ENCODE results near the gene TBC1D19.
"Not testable (repeated sequence)": the region's sequence is repeated elsewhere in the genome, so short reads cannot be mapped to it uniquely, and the experiment has no call there.

The TBC1D19 gene

GRCh38 chr4:26594778-26595177, 10.9 kb downstream of the TBC1D19 start:
- no peak for DNase-seq (ENCODE audit: low read depth in 2 of 3, low spot score in 2 of 3)

DNA sequence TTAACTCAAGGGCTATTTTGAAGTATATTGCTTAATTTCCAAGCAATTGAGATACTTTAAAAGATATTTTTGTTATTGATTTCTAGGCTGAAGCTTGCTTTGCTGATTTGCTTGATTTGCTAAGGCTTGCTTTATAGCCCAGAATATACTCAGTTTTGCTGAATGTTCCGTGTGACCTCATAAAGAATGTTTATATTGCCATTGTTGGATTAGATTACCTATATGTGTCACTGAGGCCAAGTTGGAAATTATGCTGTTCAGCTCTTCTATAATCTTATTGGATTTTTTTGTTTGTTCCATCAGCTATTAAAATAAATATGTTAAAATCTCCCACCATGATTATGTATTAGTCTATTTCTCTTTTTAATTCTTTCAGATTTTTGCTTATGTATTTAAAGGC, 13.0 kb downstream of the TBC1D19 start:
- DNase-seq (ENCODE audit: low read depth in 2 of 3, low spot score in 2 of 3) = no peak

DNA sequence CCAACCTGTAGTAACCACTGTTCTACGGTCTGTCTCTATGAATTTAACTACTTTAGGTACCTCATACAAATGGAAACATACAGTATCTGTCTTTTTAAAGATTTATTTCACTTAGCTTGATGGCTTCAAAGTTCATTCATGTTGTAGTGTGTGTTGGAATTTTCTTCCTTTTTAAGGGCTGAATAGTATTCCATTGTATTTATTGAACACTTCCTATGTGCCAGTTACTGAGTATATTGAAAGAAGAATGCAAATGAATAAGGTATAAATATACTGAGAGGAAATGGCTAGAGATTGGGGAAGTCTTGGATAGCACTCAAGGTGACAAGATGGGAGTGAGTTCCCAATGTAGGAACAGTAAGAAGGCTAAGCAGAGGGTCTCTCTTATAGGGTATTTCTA, 17.3 kb downstream of the TBC1D19 start:
- no peak for DNase-seq (ENCODE audit: low read depth in 2 of 3, low spot score in 2 of 3)

DNA sequence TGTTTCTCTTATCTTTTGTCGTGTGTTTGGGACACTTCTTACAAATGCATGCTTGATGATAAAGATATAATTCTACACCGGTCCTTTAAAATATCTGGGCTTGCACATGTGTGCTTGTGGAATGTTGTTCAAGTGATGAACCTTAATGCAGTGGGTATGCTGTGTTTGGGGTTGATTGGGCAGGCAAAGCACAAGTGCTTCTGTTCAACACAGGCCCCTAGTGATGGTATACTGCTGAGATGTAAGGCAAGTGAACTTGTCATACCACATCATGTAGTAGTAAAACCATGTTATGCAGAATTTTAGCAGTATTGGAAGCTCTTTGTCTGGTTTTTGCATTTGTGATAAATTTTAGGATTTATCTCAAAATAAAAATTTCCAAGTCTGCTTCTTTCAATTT, 23.9 kb downstream of the TBC1D19 start:
- no peak for DNase-seq (ENCODE audit: low read depth in 2 of 3, low spot score in 2 of 3)

GRCh38 chr4:26609391-26609790, 25.5 kb downstream of the TBC1D19 start:
- no peak for DNase-seq (ENCODE audit: low read depth in 2 of 3, low spot score in 2 of 3)

DNA sequence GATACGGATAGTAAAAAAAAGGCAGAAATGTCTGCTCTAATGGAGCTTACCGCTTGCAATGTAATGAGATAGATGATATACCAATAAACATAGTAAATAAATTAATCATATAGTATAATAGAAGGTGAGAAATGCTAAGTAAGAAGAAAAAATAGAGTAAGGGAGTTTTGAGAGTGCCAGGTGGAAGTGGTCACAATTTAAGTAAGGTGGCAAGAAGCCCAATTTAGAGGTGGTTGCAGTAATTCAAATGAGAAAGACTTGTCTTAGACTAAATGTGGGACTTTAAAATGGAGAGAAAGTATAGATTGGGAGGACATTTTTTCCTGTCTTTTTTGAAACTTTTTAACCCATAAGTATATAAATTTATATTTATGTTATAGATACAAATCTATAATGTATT, 26.0 kb downstream of the TBC1D19 start:
- no peak for DNase-seq (ENCODE audit: low read depth in 2 of 3, low spot score in 2 of 3)

DNA sequence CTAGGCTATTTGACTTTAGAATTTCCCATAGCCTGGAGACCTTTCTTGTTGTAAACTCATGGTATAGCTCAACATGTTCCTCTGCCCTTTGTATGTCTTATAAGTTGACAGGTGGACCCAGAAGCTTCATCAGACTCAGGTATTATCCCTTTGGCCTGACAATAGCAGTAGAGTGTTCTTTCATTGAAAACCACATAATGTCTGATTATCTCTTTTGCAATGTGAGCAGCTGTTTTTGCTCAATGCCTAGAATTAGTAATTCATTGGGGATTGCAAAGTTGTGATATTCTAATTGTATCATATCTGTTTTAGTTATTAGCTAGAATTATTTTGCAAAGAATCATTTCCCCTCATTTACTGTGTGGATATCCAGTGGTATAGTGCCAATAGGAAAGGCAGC, 27.5 kb downstream of the TBC1D19 start:
- DNase-seq (ENCODE audit: low read depth in 2 of 3, low spot score in 2 of 3) = no peak

GRCh38 chr4:26611885-26612284, 28.0 kb downstream of the TBC1D19 start:
- no peak for DNase-seq (ENCODE audit: low read depth in 2 of 3, low spot score in 2 of 3)

DNA sequence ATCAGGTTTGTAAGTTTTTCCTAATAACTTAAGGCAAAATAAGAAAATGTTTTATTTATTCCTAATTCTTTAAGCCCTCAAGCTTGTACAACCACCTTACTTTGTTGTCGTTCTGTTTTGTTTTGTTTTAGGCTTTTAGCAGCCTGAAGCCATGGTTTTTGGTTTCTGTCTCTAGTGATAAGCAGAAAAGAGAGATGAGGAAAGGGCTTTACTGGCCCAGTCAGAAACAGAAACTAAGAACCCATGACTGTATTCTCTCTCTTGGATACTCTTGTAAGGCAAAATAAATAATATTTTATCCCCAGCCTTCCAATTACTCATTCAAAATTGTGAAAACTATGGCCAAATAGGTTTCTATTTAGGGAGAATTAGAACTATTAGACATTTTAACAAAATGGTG, 29.4 kb downstream of the TBC1D19 start:
- DNase-seq (ENCODE audit: low read depth in 2 of 3, low spot score in 2 of 3) = no peak

- no peak for DNase-seq (ENCODE audit: low read depth in 2 of 3, low spot score in 2 of 3)
These were observed 29.9 kb downstream of the TBC1D19 start for GRCh38 chr4:26613735-26614134.

DNA sequence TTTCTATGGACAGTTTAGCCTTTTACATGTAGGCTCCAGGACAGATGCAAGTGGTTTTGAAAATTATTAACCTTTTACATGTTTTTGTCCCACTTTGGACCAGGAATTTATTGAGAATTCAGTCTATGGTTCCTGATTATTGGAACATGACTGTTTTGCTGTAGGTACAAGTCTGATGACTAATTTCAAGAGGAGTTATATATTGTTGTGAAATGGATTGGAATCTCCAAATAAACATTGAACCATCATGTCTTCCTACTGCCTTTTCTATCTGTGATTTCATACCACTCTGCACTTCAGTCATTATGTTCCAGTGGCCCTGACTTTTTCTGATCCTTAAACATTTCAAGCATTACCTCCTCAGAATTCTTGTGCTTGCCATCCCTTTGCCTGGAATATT, 35.9 kb downstream of the TBC1D19 start:
- no peak for DNase-seq (ENCODE audit: low read depth in 2 of 3, low spot score in 2 of 3)

DNA sequence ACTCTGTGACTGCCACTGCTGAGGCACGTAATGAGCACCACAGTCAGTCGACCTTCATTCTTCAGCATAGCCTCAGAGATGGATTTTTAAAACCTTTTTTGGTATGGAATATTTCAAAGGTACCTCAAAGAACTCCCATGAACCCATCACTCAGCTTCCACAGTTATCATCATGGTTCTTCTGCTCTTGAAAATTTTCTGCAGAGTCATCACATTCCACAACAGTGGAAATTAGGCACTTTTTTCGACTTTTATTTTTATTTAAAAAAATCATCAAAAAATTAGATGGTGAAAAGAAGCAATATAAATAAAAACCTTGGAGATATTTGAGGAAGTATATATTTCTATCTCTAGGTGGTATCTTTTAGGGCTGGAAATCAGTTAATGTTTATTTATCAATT, 37.5 kb downstream of the TBC1D19 start:
- DNase-seq (ENCODE audit: low read depth in 2 of 3, low spot score in 2 of 3) = no peak

GRCh38 chr4:26622913-26623312, 39.0 kb downstream of the TBC1D19 start:
- DNase-seq (ENCODE audit: low read depth in 2 of 3, low spot score in 2 of 3) = no peak

- DNase-seq (ENCODE audit: low read depth in 2 of 3, low spot score in 2 of 3) = not testable (repeated sequence)
These were observed 42.8 kb downstream of the TBC1D19 start for GRCh38 chr4:26626658-26627057.

- DNase-seq (ENCODE audit: low read depth in 2 of 3, low spot score in 2 of 3) = no peak
These were observed 49.0 kb downstream of the TBC1D19 start for GRCh38 chr4:26632916-26633315.

GRCh38 chr4:26634237-26634636, 50.4 kb downstream of the TBC1D19 start:
- DNase-seq (ENCODE audit: low read depth in 2 of 3, low spot score in 2 of 3) = no peak

DNA sequence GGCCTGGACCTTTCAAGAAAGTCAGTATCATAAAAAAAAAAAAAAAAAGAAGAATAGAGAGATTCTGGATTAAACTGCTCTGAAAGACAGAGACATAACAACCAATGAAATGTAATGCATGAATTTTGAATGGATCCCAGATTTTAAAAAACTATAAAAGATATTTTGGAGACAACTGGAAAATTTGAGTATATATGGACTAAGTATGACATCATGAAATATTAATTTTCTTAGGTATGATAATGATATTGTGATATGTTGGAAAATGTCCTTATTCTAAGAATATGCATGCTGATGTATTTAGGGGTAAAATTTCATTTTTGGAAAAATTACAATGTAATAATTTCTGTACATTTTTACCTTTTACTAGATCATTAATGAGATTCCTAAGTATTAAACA, 52.6 kb downstream of the TBC1D19 start:
- no peak for DNase-seq (ENCODE audit: low read depth in 2 of 3, low spot score in 2 of 3)

GRCh38 chr4:26640639-26641038, 56.8 kb downstream of the TBC1D19 start:
- not testable (repeated sequence) for DNase-seq (ENCODE audit: low read depth in 2 of 3, low spot score in 2 of 3)

GRCh38 chr4:26647523-26648224, 63.8 kb downstream of the TBC1D19 start:
- no peak for DNase-seq (ENCODE audit: low read depth in 2 of 3, low spot score in 2 of 3)

GRCh38 chr4:26648260-26648659, 64.4 kb downstream of the TBC1D19 start:
- no peak for DNase-seq (ENCODE audit: low read depth in 2 of 3, low spot score in 2 of 3)

DNA sequence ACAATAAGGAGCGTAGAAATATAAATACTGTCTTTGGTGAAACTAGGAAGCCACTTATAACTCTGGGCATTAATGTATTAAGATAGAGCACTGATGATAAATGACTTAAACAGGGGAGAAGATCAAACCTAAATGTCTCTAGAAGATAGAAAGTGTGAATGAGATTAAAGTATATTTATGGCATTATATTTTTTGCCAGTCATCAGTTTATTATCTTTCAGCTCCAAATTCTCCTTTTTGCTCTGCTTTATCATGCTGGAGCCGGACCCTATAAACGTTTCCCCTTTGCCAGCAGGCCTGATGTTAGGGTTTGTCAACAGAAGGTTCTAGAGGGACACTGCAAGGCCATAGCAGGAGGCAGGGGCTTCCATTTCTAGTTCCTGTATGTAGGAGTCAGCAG, 76.4 kb downstream of the TBC1D19 start:
- no peak for DNase-seq (ENCODE audit: low read depth in 2 of 3, low spot score in 2 of 3)

DNA sequence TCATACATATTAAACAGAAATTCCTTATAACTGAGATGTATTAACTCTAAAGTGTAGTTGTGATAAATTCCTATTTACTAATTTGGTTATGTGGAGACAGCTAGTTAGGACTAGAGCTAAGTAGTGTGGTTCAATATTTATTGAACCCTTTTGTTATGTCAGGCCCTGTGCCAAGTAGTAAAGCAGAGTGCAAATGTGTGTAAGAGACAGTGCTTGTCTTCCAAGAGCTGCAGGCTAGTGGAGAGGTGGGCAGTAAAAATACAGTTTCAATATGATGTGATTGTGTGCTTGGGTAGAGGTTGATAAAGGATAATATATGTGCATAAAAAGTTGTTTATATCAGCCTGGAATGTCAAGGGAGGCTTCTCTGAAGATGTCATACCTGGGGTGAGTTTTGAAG, 80.0 kb downstream of the TBC1D19 start:
- no peak for DNase-seq (ENCODE audit: low read depth in 2 of 3, low spot score in 2 of 3)

- no peak for DNase-seq (ENCODE audit: low read depth in 2 of 3, low spot score in 2 of 3)
These were observed 87.1 kb downstream of the TBC1D19 start for GRCh38 chr4:26670903-26671537.
